Stimulated activated CD8-positive, alpha-beta memory T cell treated with anti-CD3 and anti-CD28 coated beads, Interleukin-4, amount 100 ng/mL, for 1 hour (primary cell): Measurements from ENCODE around the gene PRAME.
"Not testable (repeated sequence)": the region's sequence is repeated elsewhere in the genome, so short reads cannot be mapped to it uniquely, and the experiment has no call there.

Experiments used
- DNase-seq, 2 donors: peaks; one replicate each; pipeline ENCODE4 v3.0.0-alpha.2; 2020; ENCODE audit warnings: low read depth in 2 of 2, low spot score in 1 of 2

PRAME gene, protein sequence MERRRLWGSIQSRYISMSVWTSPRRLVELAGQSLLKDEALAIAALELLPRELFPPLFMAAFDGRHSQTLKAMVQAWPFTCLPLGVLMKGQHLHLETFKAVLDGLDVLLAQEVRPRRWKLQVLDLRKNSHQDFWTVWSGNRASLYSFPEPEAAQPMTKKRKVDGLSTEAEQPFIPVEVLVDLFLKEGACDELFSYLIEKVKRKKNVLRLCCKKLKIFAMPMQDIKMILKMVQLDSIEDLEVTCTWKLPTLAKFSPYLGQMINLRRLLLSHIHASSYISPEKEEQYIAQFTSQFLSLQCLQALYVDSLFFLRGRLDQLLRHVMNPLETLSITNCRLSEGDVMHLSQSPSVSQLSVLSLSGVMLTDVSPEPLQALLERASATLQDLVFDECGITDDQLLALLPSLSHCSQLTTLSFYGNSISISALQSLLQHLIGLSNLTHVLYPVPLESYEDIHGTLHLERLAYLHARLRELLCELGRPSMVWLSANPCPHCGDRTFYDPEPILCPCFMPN

DNA sequence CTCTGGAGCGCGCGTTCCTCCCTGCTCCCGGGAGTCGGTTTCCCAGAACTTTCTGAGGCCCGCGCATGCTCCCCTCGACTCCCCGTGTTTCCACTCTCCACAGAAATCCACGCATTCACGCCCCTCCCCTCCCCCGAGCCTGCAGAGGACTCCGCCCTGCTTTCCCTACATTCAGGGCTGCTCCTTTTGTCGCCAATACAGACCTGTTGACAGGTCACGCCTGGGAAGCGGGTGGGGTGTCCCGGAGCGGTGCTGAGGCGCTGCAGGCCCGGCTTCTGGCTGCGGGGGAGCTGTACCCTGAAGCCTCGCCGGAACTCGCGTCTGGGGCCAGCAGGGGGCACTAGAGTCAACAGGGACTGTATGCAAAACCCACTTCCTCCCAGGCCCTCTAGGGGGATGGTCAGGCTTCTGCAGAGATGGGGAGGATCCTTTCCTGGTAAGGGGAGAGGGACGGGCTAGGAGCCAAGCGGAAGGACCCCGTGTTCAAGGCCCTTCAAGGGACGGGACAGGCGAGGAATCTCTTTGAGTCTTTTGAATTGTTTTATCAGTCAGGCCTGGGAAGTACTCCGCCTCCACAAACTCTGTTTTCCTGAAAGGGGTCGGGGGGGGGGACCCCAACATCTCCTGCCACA, at the start of gene PRAME:
TSS of gene PRAME (minus strand) at position 294 of the 632 bp plus-strand sequence. CDS start 2,433 bp downstream, outside the sequence.
- DNase-seq, result peak; percentile 1 to 27

GRCh38 chr22:22608022-22608421, 49.0 kb upstream of the PRAME start:
- DNase-seq, result not testable (repeated sequence)

DNA sequence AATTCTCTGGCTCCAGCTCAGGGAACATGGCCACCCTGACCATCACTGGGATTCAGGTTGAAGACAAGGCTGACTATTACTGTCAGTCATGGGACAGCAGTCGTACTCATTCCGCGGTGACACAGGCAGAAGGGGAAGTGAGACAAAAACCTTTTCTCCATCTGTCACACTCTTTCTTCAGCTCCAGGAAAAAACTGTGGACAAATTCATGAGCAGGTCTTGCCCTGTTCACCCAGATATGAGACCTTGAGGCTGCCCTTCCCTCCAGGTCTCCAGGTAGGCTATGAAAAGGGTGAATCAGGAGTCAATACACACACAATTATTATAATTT, 46.0 kb upstream of the PRAME start:
- no peak for DNase-seq

DNA sequence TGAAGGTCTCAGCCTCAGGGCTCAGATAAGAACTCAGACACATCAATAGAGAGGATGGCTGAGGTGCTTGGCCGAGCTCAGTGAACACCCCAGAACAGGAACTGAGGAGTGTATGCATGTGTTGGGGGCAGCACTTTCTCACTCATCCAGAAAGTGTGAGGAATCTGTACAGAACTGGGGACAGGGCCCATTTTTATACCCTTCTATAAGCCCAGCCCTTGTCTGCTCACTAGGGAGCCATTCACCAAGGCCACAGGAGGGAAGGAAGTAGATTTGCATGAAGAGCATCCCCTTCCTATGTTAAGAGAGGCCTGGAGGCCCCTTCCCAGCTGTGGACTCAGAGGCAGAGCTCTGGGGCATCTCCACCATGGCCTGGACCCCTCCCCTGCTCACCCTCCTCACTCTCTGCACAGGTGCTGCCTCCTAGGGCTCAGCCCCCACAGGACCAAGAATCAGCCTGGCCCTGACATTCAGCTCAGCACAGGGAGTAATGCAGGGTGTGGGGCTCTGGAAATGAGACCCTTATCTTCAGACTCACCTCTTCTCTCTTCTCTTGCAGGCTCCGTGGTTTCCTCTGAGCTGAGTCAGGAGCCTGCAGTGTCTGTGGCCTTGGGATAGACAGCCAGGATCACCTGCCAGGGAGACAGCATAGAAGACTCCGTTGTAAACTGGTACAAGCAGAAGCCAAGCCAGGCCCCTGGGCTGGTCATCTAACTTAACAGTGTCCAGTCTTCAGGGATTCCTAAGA, 45.4 kb upstream of the PRAME start:
- DNase-seq, result no peak

- no peak for DNase-seq
Measured at GRCh38 chr22:22603470-22603947, 44.4 kb upstream of the PRAME start.

DNA sequence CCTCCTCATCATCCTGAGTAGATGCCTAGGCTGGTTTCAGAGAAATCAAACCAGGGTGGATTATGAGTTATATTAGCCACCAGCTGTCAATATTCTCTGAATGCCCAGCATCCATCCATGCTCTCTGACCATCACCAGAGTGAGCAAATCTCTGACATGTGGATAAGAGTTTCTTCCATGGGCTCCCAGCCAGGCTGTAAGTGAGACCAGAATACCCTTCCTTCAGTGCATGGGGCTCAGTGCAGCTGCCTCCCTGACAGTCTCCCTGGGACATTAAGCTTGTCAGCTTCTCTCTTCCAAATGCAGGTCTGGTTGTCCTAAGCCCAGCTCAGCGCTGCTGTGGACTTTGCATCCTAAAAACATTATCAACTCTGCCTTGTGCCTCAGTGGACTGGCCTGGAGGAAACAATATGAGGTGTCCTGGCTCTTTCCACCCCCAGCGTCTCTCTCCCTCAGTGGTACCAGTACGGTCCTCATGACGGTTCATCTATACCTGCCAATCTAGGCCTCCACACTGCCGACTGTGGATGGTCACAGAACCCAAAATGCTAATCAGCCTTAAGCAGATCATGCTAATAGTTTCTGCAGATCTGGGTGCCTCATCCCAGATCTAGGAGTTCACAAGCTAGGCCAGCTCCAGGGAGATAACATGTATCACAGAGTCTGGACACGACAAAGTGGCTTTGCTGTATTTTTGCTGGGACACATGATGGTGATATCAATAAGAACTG, 41.6 kb upstream of the PRAME start:
- DNase-seq, result no peak

DNA sequence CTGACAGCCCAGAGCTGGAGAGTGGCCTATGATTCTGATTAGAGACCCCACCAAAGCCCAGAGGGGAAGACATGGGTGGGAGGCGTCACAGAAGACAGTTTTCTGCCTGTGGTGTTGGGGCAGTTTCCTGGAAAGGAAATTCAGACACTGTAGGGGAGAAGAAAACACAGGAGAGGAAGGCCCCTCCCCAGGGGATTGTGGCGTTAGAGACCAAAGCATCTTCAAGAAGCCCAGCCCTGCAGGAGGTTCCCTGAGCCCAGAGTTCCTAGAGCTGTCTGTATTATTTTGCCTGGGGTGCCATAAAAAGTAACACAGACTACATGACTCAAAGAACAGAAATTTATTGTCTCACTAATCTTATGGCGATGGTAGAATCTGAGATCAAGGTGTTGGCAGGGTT, 40.2 kb upstream of the PRAME start:
- no peak for DNase-seq

- DNase-seq, result no peak
Measured at GRCh38 chr22:22598144-22598543, 39.1 kb upstream of the PRAME start.

DNA sequence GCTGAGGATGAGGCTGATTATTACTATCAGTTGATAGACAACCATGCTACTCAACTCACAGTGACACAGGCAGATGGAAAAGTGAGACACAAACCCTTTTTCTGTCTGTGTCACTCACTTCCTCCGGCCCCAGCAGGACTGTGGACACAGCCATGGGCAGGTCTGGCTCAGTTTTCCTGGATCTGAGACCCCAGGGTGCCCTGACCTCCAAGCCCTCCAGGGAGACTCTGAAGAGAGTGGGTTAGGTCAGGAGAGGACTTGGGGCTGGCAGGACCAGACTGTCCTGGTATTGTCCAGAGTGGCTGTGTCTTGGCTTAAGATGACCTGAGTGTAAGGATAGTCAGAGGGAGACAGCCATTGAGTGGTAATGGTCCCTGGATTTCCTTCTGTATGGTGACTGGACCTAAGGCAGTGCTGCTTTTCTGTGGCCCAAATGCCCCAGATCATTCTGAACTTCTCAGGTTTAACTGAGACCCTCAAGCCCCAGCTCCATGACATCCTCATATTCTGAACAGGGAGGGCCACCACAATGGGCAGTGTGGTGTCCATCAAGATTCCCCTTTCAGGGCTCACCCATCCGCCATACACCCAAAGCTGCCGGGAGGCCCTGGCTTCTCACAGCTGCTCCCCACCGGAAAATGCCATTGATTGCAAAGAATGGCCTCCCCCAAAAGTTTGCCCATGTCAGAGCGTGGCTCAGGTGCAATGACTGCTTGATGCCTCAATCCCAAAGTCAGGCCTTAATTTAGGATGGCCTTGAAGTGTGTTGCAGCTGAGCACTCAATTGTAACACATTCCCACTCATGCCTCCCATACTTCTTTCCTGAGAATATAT, 36.2 kb upstream of the PRAME start:
- no peak for DNase-seq

DNA sequence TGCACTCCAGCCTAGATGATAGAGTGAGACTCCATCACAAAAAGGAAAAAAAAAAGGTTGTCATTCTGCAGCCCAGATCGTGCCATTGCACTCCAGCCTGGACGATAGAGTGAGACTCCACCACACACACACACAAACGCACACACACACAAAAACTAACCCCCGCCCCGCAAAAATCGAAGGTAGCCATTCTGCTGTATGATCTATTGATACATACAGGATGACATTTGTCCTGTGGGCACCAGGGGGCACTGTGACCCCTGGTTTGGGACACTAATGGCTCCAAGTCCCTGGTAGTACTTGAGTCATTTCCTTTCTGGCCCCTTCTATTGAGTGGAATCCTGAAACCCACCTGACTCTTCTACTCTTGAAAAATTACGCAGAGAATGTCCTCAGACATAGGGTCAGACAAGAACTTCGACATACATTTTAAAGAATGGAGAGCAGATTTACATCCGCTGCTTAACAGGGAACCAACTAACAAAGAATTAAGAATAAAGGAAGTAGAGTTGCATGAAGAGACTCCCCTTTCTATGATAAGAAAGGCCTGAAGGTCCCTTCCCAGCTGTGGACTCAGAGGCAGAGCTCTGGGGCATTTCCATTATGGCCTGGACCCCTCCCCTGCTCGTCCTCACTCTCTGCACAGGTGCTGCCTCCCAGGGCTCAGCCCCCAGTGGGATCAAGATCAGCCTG, 35.0 kb upstream of the PRAME start:
- DNase-seq, result peak; percentile 13 to 20

DNA sequence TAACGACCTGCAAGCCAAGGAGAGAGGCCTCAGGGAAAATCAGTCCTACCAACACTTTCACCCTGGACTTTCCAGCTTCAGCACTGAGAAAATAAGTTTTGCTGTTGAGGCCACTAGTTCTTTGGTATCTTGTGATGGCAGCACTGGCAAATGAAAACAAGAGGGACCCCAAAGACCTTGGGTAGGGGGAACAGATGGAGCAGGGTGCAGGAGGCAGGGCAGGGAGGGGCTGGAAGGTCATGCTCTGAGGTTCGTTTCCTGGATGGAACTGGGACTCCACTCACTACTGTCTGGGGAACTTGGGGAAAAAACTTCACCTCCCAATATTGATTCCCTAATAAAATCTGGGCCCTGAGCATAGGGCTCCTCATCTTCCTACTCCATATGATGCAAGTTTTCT, 34.2 kb upstream of the PRAME start:
- no peak for DNase-seq

GRCh38 chr22:22591348-22592299, 32.6 kb upstream of the PRAME start:
- no peak for DNase-seq

DNA sequence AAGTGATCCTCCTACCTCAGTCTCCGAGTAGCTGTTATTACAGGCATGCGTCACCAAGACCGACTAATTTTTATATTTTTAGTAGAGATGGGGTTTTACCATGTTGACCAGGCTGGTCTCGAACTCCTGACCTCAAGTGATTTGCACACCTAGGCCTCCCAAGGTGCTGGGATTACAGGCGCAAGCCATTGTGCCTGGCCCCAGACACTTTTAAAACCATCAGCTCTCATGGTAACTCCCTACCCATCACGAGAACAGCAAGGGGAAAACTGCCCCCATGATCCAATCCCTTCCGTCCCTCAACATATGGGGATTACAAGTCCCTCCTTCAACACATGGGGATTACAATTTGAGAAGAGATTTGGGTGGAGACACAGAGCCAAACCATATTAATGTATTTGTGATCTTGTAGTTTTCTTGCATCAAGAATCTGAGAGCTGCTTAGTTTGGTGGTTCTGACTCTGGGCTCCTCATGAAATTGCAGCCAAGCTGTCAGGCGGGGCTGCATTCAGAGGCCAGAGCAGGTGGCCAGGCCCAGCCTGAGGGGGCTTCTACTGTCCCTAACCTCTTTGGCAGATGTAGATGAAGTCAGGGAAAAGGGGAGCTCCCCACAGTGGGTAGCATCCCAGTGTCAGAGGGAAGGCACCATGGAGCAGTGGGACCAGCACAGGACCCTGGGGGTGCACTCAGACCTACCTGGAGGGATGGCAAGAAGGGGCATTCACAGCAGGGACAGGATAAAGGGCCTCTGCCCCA, 31.2 kb upstream of the PRAME start:
- no peak for DNase-seq

DNA sequence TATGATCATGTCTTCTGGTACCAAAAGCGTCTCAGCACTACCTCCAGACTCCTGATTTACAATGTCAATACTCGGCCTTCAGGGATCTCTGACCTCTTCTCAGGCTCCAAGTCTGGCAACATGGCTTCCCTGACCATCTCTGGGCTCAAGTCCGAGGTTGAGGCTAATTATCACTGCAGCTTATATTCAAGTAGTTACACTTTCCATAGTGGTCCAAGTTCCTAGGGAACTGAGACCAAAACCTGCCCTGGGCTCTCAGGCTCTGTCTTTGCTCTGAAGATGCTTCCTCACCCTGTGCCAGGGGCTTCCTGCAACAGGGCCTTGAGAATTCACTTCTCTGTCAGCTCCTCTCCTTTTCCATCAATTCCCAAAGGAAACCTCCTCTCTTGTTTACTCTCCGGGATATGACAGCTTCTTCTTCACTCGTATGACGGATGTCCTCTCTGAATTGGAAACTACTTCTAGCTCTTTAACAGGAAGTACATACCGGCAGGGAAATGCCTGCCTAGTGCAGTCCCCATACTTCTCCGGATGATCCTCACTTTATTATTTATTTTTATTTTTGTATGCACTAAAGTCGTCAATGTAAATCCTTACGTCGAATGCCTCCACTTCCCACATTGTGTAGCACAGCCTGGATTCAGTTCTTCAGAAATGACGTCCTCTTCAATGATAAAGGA, 29.6 kb upstream of the PRAME start:
- DNase-seq, result no peak

- DNase-seq, result no peak
Measured at GRCh38 chr22:22587577-22588188, 28.6 kb upstream of the PRAME start.

DNA sequence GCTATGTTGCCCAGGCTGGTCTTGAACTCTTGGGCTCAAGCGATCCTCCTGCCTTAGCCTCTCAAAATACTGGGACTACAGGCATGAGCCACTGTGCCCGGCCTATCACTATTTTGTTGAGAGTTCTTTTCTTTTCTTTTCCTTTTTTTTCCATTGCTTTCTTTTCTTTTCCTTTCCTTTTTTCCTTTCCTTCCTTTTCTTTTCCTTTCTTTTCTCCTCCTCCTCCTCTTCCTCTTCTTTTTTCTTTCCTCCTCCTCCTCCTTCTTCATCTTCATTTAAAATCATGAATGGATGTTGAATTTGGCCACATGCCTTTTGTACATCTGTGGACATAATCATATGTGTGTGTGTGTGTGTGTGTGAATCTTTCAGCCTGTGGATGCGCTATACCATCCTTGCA, 25.7 kb upstream of the PRAME start:
- DNase-seq, result no peak

DNA sequence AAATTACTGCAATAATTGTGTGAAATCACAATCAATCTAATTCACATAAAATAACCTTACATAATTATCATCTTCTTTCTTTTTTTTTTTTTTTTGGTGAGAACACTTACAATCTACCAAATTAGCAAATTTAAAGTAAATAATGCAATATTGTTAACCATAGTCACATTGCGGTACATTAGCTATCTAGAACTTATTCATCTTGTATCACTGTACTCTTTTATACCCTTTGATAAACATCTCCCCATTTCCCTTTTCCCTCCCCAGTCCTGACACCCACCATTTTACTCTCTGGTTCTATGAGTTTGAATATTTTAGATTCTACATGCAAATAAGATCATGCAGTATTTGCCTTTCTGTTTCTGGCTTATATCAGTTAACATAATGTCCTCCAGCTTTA, 24.0 kb upstream of the PRAME start:
- no peak for DNase-seq
